GM18502 (cell line): Measurements from ENCODE around the gene TMEM243.
"Not testable (repeated sequence)": the region's sequence is repeated elsewhere in the genome, so short reads cannot be mapped to it uniquely, and the experiment has no call there.

Experiments
- ATAC-seq: cut with Tn5 transposase; IDR thresholded peaks from one replicate; pipeline ENCODE4 v1.9.1; 2021; ENCODE audit warnings: mild to moderate bottlenecking; ENCODE audit not compliant: unreplicated experiment, poor library complexity

Gene TMEM243, protein sequence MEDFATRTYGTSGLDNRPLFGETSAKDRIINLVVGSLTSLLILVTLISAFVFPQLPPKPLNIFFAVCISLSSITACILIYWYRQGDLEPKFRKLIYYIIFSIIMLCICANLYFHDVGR

DNA sequence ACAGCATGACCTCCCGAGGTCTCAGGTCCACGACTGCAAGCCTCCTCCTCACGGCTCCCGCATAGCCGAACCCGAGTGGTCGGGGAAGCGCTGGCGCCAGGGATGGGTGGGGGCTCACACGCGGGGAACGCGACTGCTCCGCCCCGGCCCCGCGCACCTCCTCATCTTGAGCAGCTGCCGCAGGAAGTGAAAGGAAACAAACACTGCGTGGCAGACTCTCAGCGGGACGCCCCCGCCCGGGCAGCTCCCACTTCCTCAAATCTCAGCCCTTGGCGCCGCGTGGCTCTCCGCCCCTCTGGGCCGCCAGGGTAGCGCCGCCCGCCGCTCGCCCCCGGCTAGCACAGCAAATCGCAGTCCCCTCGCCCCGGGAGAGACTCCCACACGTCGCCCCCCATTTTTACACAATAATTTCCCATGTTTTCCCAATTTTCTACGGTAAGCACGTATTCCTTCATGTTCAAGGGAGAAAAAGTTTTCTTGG is at the start of gene TMEM243:
Gene TMEM243 (minus strand): TSS at position 188 of the 481 bp plus-strand sequence. CDS start 229 bp downstream, outside the sequence.
- ATAC-seq = peak; percentile 53

DNA sequence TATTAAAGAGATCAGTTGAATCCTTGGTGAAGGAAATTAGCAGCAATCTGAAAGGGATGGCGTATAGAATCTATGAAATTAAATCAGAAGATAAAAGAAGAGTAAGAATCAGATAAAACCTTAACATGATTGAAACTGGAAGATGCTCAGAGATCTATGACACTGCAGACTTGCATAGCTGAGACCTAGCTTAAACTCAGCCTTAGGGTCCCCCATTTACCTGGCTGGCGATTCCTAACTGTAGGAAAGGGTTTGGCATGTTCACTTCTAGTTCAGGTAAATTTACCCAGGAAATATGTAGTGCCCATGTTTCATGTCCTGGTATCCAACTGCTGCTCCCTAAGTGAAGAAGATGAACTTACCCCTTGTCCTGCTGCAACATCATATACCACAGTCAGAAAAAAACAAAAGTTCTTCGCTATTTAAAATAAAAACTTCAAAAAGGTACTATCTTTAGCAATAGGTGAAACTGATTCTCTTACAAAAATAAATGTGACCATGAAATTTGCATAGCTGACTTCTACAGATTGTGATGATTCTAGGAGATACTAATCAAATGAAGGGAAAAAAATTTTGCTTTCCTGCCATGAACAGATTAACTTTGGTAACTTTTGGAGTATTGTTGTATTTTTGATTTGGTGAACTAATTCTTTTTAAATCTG is 47.8 kb upstream of the TMEM243 start:
- ATAC-seq = peak; percentile 95

GRCh38 chr7:87263537-87263936 is 44.0 kb upstream of the TMEM243 start:
- no peak for ATAC-seq

- no peak for ATAC-seq
Measured at GRCh38 chr7:87253589-87254087, 34.1 kb upstream of the TMEM243 start.

DNA sequence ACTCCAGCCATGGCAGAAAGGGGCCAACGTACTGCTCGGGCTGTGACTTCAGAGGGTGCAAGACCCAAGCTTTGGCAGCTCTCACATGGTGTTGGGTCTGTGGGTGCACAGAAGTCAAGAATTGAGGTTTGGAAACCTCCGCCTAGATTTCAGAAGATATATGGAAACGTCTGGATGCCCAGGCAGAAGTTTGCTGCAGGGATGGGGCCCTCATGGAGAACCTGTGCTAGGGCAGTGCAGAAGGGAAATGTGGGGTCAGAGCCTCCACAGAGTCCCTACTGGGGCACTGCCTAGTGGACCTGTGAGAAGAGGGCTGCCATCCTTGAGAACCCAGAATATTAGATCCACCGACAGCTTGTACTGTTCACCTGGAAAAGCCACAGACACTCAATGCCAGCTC is 26.1 kb upstream of the TMEM243 start:
- not testable (repeated sequence) for ATAC-seq

GRCh38 chr7:87238464-87239051 is 19.0 kb upstream of the TMEM243 start:
- ATAC-seq = not testable (repeated sequence)

DNA sequence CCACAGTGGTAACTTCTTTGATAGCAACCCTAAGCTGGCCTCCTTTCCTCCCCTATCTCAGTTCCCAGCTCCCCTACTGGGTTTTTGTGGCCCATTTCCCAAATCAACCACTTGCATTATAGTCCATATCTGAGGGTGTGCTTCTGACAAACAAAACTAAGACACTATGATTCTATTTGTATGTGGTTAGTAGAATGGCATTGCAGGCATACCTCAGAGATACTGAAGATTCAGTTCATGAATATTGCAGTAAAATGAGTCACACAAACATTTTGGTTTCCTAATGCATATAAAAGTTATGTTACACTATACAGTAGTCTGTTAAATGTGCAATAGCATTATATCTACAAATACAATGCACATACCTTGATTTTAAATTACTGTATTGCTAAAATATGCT is 15.4 kb upstream of the TMEM243 start:
- no peak for ATAC-seq

DNA sequence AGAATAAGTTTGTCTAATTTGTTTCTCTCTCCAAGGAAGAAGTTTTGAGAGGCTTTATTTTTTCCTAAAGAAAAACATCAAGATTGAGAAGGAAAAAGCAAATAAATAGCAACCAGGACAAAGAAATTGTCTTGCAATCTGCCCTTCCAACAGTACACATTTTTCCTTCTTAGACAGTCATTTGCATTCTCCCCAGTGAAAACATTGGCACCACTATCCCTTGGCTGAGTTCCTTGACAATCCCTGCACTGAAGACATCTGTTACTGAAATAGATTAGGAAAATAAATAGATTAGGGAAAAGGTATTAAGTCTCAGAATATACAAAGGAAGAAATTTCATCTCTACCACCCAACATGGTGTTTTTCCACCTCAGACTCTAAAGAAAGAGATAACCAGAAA is 12.2 kb upstream of the TMEM243 start:
- ATAC-seq = no peak

DNA sequence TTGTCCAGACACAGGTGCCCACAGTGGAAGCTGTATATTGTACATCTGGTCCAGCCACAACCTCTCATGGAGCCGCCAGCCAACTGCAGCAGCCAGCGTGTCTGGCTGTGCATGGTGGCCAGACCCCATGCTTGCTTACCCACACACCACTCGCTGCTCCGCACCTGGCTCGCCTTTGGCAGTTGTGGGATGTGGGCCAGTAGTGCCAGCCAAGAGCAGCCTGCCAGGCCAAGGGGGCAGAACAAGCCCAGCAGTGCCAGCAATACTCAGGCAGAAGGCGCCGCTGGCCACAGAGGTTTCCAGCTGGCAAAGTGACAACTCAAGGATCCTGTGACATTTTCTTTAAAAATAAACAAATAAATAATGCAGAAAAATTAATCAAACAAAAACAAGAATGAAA is 11.7 kb upstream of the TMEM243 start:
- no peak for ATAC-seq

DNA sequence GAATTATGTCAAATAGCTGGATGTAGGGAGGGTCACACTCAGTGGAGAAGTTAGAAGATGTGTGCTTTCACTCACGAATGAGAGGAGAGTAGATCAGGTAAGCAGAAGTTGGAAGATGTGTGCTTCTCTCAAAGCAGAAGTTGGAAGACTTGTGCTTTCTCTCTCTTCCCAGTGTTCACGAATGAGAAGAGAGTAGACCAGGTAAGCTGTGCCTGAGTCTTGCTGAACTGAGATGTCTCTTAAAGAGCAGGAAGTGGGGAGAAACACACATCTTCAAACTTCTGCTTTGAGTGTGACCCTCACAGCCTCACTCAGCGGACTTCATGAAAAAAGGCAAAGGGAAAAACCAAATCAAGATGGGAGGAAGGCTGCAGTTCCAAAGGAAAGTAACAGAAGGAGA is 7.0 kb upstream of the TMEM243 start:
- ATAC-seq = no peak

GRCh38 chr7:87225696-87226095 is 6.2 kb upstream of the TMEM243 start:
- ATAC-seq = no peak

DNA sequence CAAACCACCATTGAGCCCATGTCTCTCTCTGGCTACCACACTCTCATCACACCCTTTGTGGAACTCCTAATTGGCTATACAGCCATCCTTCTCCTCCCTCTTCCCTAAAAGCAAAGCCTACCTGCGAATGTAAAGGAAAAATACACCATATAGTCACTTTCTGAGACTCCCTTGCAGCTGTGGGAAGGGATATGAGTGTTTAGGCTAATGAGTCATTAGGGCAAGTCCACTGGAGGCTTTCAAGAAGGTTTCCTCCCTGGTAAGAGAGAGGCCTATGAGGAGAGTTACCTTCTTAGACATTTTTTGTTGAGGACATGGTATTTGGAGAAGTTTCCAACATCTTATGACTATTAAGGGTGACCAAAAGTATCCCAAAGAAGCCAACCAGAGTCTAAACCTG is 4.1 kb upstream of the TMEM243 start:
- no peak for ATAC-seq

- ATAC-seq = no peak
Measured at GRCh38 chr7:87220734-87221215, 1.2 kb upstream of the TMEM243 start.

- peak; percentile 47 for ATAC-seq
Measured at GRCh38 chr7:87220026-87220733, 648 bp upstream of the TMEM243 start.

- ATAC-seq = peak; percentile 11
Measured at GRCh38 chr7:87218796-87219544, 562 bp downstream of the TMEM243 start.

DNA sequence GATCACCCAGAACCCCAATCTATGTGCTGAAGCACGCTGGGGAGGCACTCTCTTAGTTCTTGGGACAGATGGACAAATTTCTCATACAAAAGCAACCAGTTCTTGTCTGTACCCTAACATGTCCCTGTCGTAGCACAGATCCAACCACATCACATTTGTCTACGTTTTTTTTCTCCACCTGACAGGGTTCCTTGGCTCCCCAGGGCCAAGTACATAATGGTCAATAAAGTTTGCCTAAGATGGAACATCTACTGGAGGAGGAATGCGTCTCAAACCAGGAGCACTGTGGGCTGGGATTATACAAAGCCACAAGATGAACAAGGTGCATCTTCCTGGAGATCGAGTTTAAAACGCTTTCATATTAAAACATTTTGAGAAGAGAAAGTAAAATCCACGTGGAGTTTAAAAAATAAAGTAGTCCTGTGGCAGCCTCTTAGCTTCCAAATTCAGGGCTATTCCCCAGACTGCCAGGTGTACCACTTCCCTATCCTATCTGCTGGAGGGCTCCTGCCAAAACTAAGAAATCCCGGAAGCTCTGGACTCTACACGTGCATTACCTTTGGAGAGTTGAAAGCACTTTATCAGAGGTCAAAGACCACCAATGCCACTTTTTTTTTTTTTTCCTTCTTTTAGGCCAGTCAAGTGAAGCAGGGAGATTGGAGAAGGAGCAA is 1.4 kb downstream of the TMEM243 start:
- ATAC-seq = no peak

DNA sequence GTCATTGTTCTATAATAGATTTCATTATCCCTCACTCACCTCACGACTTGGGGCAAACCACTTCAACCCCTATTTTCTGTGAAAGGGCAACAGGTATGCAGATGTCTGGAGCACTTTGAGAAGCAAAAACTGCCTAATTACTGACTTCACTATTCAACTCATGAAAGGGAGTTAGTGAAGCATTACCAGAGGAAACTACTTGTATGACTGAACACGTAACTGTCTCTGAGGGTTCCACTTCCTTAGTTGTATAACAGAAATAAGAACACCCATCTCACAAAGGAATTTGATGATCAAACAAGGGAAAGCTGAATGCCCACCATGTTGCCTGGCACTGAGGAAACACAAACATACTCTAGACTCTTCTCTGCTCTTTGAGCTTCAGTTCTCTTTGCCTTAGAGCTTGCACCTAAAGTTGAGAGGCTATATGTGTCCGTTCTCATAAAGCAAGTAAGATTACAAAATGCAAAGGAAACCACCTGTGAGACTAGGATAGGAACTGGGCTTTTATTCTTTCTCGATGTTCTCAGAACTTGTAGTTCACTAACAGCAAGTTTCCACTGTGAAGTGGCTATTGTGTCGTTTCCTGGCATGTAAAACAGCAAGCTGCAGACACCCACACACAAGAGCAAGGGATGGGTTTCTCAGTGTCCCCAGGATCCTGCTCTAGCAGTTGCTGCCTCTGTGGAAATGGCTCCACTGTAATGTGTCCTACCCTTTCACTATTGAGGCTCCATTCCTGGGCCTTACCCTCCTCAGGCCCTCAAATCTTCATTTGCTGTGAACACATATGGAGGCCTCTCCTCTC is 2.6 kb downstream of the TMEM243 start:
- ATAC-seq = peak; percentile 60

DNA sequence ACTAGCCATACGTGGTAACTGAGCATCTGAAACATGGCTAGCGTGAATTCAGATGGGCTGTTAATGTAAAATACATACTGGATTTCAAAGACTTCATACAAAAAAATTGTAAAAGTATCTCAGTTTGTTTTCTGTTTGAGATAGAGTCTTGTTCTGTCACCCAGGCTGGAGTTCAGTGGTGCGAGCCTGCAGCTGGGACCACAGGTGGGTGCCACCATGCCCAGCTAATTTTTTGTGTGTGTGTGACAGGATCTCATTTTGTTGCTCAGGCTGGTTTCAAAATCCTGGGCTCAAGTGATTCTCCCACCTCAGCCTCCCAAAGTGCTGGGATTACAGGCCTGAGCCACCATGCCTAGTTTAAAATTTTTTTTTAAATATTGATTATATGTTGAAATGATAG is 4.5 kb downstream of the TMEM243 start:
- no peak for ATAC-seq

DNA sequence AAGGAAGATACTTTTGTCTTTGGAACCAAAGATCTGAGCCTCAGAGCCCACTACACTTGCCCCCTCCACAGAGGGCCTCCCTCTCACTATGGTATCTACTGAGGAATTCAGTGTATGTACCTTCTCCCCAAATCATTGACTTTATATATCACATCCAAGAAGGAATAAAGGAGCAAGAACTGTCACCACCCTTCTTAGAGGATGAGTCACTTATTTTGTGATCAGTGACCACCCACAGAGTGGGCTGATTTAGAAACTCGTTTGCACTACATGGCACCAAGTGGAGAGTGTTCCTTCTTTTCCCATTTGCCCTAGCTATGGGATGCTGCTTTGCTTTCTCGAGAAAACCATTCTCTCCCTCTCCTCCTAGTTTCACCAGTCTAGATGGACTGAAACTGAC is 5.7 kb downstream of the TMEM243 start:
- no peak for ATAC-seq
